Measurements from ENCODE around the gene LHFPL6.

Gene LHFPL6

DNA sequence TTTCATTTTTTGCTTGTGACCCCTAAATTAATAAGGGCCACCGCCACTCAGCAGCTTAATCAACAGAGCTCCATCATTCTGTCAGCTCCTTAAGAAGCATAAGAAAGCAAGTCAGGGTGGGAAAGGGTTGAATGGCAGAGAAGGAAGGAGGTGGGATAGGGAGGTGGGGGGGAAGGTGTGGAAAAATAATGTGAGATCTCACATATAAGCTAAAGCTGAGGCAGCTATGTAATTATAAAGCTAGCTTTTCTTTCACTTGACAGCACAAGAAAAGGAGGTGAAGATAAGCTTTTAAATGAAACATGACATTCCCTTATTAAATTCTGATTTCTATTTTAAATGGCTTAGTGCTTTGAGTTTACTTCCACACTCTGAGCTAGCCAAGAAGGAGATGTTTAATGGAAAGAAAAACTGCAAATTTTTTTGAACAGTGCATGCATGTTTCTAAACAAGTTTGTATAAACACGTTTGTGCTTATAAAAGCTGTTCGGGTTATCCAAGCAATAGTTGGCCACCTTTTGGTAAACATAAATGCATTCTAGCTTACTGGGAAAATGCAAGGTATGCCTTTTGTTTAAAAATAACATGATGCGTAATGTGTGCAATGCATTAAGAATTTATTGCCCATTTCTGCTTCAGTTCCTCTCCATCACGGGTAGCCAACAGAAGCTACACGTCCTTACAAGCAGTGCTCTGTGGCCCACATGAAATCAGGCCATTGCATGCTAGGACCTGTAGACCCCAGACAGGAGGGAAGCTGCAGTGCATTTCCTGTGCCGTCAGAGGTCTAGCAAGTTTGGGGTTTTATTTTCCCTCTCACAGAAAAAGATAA, 96.2 kb downstream of the LHFPL6 start:
- no peak for DNase-seq

GRCh38 chr13:39505151-39505550, 97.8 kb downstream of the LHFPL6 start:
- no peak for DNase-seq

GRCh38 chr13:39503048-39503447, 99.9 kb downstream of the LHFPL6 start:
- no peak for DNase-seq

DNA sequence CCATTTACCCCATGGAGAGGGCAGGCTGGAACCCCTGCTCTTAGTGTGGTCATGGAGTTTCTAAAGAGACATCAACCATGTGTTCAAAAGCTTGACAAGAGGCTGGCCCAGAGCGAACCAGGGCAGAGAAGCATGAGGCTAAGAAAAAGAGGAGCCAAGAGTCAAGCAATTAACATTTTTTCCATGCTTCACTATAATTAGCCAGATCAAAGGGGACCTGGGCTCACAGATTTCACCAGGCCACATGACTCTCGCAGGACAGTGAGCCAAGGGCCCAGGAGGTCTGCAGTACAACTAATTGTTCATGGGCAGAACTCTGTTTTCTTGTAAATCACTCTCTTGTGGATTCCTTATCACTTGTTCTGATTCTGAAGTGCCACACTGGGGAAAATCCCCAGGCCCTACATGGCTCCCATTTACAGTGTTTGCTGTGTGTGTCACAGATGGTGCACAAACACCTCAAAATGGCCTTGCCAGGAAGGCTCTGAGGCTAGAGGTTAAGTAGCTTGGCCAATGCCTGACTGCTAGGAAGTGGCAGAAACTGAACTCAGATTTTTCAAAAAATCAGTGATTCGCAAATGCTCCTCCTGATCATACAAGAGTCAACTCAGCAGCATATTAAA, 101.2 kb downstream of the LHFPL6 start:
- no peak for DNase-seq

GRCh38 chr13:39499604-39500003, 103.4 kb downstream of the LHFPL6 start:
- DNase-seq: no peak

DNA sequence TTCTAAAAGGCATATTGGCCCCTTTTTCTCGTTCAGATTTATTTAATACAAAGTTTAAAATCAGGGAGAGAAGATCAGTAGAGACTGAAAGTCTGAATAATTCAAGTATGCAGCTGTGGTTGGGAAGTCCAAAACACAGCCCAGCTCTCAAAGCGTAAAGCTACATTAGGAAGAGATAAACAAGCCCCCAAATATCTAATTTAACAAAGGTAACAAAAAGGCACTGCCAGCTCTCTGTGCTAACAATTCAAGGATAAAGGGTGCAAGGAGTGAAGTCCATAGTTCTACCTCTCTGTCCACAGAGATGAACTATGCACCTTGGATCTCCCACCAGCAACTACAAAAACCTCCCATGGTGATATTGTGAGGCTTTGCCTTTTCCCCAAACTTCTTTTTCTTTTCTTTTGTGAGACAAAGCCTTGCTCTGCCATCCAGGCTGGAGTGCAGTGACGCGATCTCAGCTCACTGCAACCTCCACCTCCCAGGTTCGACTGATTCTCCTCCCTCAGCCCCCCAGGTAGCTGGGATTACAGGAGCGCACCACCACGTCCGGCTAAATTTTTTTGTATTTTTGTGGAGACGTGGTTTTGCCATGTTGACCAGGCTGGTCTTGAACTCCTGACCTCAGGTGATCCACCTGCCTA, 104.4 kb downstream of the LHFPL6 start:
- no peak for DNase-seq

- DNase-seq: no peak
Observed at GRCh38 chr13:39496506-39496905, 106.5 kb downstream of the LHFPL6 start.

GRCh38 chr13:39494633-39495032, 108.4 kb downstream of the LHFPL6 start:
- no peak for DNase-seq

DNA sequence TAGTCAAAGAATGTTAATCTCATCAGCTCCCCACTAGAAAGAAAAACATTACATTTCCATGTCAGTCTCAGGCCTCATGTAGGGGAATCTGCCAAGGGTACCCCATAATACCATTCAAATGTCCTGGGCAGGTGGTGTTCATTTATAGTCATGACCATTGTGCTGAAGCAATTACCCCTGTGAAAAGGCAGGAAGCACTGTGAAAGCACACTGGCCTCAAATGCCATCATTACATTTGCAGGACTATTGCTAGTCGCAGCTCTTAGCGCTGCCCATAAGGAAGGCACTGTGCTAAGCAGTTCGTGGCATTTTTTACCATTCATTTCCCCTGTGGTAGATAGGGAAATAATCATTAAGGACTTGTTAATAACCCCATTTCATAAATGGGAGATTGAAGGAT, 109.0 kb downstream of the LHFPL6 start:
- no peak for DNase-seq

GRCh38 chr13:39490136-39490535, 112.9 kb downstream of the LHFPL6 start:
- DNase-seq: no peak

- DNase-seq: no peak
Observed at GRCh38 chr13:39486758-39487157, 116.2 kb downstream of the LHFPL6 start.

DNA sequence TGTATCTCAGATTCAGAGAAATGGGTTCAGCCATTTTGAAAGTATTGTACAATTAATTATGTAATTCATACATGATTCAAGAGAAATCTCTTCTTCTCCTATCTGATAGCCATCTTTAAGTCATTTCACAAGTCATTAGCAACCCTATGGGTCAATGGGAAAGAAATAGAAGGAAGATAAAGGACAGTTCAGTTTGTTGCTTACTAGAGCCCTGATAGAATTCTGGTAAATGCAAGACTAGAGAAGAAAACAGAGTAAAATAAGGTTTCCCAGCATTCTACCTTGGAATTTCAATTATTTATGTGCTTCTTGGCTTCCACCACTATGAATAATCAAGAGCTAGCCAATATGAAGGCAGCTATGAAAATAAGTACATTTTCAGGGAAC, 117.7 kb downstream of the LHFPL6 start:
- DNase-seq: no peak

DNA sequence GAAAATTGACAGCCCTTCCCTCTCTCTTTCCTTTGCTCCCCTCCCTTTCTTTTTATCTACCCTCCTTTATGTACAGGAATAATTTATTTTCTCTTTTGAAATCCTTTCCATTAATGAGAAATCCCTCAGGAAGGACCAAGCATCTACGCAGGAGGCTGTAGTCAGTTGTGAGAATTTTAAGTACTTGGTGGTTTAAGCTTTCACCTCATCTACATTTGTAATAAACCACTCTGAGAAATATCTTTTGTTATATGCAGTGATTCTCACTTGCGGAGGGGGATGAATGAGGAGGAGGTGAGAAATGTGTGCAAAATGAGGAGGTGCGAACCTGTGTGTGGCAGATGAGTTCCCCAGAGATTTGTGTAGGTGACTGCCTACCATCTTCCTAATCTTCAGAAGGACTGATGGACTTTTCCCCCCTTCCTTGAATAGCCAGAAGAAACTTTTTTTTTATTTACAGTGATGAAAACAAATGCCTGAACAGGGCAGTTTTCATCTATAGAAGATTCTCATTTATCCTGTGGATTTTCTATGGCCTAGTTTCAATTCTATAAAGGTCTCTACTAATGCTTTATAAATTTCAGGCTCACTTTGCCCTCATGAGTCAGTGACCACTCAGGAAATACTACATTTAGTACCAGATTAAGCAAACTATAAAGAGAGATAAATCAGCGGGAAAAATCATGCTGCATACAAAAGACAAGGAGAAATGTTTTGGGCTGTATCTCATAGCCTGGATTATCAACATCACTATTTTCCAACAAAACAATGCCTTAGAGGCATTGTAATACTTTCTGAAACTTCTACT, 118.3 kb downstream of the LHFPL6 start:
- no peak for DNase-seq

DNA sequence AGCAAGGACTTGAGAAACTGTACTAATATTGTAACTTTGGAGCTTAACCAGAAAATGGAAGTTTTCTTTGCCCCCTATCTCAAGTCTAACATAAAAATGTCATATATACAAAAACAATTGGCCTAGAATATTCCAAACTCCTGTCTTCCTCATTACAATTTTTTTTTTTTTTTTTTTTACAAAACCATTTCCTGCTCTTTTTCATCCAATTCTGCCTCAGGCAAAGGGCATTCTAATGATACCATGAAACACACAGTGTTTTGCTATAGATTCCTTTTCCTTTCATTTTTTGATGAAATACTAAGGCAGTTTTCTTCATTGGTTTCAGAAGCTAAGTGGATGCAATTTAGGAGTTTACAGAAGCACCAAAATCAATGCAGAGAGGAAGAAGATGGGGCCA, 119.7 kb downstream of the LHFPL6 start:
- no peak for DNase-seq

GRCh38 chr13:39481491-39481890, 121.5 kb downstream of the LHFPL6 start:
- DNase-seq: no peak

GRCh38 chr13:39474600-39474999, 128.4 kb downstream of the LHFPL6 start:
- DNase-seq: no peak

DNA sequence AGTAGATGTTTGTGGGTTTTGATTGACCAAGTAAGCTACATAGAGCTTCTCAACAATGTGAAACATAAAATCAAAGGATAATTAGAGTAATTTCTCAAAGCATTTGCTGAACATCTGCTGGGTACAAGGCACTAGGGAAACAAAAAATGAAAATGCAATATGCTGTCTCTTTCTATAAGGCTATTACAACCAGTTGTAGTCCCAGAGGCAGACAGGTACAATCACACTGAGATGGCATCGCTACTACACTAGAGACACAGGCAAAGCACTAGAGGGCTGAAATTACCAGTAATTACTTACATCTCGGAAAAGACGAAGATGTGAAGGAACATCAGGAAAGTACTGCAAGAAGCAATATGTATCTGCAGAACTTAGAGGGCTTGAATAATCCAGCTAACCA, 133.3 kb downstream of the LHFPL6 start:
- no peak for DNase-seq

DNA sequence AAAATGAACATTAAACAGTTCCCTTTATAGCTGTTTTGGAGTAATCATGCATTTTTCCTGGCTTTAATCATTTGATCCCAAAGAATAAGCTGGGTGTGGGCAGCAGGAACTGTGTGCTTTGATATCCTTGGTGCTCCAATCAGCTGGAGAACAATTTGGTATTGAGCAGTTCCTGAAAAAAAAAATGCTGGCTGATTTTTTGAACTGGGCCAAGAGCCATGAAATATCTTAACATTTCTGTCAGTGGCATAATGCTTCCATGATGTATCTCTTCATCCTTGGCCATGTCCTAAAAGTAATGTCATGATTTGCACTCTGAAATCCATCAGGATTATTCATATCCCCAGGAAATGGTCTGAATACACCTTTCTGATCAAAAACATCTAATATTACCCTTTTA, 134.7 kb downstream of the LHFPL6 start:
- no peak for DNase-seq

GRCh38 chr13:39463611-39464010, 139.4 kb downstream of the LHFPL6 start:
- DNase-seq: no peak

- DNase-seq: no peak
Observed at GRCh38 chr13:39462906-39463305, 140.1 kb downstream of the LHFPL6 start.

- DNase-seq: no peak
Observed at GRCh38 chr13:39462428-39462827, 140.6 kb downstream of the LHFPL6 start.

DNA sequence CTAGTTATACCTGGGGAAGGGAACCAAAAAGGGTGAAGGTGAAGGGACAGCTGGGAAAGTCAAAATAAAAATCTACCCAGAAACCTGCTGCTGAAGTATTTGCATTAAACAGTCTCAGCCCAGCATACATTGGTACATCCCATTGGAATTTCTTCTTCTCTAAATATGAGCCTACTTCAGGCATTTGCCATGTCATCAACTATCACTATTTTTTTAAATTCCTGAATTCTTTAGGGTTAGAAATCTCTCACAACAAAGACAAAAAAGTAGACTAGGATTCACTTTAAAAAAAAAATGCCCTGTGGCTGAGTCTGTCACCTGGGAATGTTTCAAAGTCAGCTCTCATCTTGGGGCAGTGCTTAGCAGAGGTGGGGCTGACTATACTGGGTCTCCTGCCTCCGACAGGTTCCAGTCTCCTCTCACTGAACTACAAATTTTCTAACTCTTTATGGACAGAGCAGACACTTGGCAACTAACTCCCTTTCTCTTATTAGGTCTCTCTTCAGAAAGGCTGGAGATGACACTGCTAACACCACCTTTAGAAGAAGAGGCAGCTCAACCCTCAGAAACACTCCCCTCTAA, 141.2 kb downstream of the LHFPL6 start:
- no peak for DNase-seq

- DNase-seq: no peak
Observed at GRCh38 chr13:39457274-39457673, 145.7 kb downstream of the LHFPL6 start.
